NCI-H345 (cell line): ENCODE measurements around the gene DUSP18.
"Not testable (repeated sequence)": the region's sequence is repeated elsewhere in the genome, so short reads cannot be mapped to it uniquely, and the experiment has no call there.

Experiments used
- DNase-seq: peaks from one replicate; lab custom pipeline; 2025; lab: John Stamatoyannopoulos, UW

DUSP18 gene

GRCh38 chr22:30667494-30668385, at the start of gene DUSP18:
TSS of gene DUSP18 (minus strand) at chr22:30667875. CDS start at chr22:30664003, 3,872 bp downstream.
- DNase-seq = peak; percentile 84

DNA sequence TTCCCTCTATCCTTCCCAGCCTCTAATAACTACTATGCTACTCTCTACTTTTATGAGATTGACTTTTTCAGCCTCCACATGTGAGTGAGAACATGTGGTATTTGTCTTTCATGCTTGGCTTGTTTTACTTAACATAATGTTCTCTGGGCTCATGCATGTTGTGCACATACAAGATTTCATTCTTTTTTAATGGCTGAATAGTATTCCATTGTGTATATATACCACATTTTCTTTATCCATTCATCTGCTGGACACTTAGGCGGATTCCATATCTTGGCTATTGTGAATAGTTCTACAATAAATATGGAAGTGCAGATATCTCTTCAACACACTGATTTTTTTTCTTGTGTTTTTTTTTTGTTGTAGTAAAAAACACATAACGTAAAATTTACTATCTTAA, 46.4 kb upstream of the DUSP18 start:
- DNase-seq = no peak

GRCh38 chr22:30712094-30712493, 44.4 kb upstream of the DUSP18 start:
- no peak for DNase-seq

DNA sequence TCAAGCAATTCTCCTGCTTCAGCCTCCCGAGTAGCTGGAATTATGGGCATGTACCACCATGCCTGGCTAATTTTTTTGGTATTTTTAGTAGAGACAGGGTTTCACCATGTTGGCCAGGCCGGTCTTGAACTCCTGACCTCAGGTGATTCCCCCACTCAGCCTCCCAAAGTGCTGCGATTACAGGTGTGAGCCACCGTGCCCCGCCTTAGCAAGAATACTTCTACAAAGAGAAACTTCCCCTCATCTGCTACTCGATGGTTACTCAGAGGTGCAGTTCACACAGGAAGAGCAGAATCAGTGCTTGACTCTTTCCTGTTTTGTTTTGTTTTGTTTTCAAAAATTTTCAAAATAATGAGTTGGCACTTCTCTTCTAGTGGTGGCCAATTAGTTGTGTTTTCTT, 42.3 kb upstream of the DUSP18 start:
- not testable (repeated sequence) for DNase-seq

- DNase-seq = peak; percentile 15
Measured at GRCh38 chr22:30705710-30706651, 38.3 kb upstream of the DUSP18 start.

GRCh38 chr22:30704978-30705377, 37.3 kb upstream of the DUSP18 start:
- DNase-seq = no peak

- DNase-seq = no peak
Measured at GRCh38 chr22:30702856-30703255, 35.2 kb upstream of the DUSP18 start.

GRCh38 chr22:30701872-30702271, 34.2 kb upstream of the DUSP18 start:
- DNase-seq = no peak

DNA sequence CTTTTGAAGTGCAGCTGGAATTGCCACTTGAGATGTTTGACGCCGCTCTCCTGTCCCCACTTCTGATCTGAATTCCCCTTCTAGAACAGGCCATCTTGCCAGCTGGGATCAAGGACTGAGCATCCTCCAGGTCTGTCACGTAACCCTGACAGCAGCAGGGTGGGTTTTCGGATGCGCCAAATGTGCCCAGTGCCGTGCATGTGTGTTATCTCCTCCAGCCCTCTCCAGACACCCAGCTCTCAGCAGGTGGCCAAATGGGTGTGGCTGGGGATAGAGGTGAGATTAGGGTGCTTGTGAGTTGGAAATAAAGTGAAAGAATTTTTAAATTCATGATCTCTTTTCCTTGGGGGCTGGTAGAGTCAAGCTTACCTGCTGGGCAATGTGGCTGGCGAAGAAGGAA, 30.3 kb upstream of the DUSP18 start:
- DNase-seq = no peak

DNA sequence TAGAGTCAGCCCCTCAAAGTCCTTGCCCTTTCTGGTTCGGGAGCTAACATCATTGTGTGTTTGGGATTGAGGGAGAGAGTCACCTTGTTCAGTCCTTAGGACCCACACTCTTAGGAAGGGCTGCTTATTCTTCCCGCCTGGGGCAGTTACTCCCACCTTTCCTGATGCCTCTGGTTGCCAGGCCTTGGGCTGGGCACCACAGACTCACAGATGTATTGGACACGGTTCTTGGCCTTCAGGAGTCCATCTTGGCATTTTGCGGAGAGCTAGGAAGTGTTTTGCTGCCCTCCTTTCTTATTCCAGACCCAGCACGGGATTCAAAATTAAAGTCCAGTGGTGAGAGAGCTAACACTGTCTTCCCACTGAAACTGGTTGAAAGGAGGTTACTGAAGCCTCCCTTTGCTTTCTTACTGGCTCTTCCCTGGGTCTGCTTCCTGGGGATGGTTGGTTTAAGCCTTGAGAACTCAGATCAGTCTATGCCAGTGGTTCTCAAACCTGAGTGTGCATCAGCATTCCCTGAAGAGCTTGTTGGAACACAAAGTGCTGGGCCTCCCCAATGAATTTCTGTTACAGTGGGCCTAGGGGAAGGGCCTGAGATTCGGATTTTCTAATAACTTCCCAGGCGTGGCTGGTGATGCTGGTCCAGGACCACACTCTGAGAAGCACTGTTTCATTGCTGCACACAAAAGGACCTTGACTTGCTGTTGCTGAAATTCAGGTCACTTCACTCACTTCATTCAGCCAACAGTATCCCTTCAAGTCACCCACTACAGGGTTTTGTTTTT, 28.4 kb upstream of the DUSP18 start:
- no peak for DNase-seq

GRCh38 chr22:30695351-30695851, 27.7 kb upstream of the DUSP18 start:
- no peak for DNase-seq

GRCh38 chr22:30694640-30695350, 27.1 kb upstream of the DUSP18 start, which contains the start of gene OSBP2:
TSS of gene OSBP2 (plus strand) at chr22:30694874. CDS start at chr22:30694910, 36 bp downstream.
- peak; percentile 39 for DNase-seq

GRCh38 chr22:30694171-30694639, 26.5 kb upstream of the DUSP18 start:
- peak; percentile 52 for DNase-seq

GRCh38 chr22:30691204-30691603, 23.5 kb upstream of the DUSP18 start:
- DNase-seq = no peak

GRCh38 chr22:30689622-30690021, 21.9 kb upstream of the DUSP18 start:
- DNase-seq = no peak

- no peak for DNase-seq
Measured at GRCh38 chr22:30687358-30687757, 19.7 kb upstream of the DUSP18 start.

DNA sequence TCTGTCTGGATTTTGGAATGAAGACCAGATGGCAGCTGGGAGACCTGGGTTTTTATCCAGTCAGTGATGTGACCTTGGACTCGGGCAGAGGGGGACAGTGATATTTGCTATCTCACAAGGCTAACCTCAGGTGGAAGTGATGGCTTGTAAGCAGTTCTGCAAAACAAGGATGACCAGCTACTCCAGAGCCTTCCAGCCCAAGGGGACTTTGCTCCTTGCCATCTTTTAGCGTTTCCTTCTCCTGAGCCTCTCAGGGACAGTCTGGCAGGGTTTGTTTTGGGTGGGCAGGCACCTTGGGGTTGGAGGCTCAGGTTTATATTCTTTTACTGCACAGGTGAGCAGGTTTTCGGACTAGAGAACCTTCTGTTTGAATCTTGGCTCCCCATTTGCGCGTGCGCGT, 17.5 kb upstream of the DUSP18 start:
- DNase-seq = no peak

- no peak for DNase-seq
Measured at GRCh38 chr22:30681831-30682230, 14.2 kb upstream of the DUSP18 start.

DNA sequence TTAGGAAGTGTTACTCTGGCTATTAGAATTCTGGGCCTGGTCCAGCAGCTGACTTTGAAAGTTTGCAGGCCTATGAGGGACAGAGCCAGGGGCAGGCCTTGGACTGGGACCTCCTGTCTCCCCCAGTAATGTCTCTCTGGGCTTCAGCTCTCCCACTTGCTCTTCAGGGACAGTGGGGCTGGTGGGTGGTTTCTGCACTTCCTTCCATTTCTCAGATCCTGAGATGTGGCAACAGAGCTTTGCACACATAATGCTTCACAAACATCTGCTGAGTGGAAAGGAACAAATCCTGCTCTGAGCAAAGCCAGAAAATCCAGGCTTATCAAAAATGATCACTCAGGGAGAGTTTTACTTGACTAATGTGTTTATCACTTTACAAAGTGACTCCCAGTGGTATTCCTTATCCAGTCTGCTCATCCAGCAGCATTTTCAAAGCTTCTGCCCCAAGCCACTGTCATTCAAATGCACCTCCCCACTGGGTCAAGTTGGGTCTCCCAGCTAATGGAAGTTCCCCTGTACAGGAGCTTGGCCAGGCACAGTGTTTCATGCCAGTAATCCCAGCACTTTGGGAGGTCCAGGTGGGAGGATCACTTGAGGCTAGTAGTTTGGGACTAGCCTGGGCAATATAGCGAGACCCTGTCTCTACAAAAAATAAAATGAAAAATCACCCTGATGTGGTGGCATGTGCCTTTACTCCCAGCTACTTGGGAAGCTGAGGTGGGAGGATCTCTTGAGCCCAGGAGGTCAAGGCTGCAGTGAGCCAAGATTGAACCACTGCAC, 13.5 kb upstream of the DUSP18 start:
- DNase-seq = no peak
